HepG2 (cell line): ENCODE results near the gene PNKP. TPM values are rescaled to one million over a fixed set of nuclear protein-coding genes. Genes with fewer than 3 reads are reported as not detected.
A peak's percentile ranks its signal among the peaks of the same experiment; 100 is the strongest.

Experiments
- ARNTL ChIP-seq: sonication (generic); formaldehyde crosslinking; IDR thresholded peaks from 2 replicates; pipeline ENCODE4 v1.4.0; 2020; ENCODE audit warnings: mild to moderate bottlenecking, missing genetic modification reagents
- ASH2L ChIP-seq: fragments of 300-600, 200-600 bp; sonication (generic); IDR thresholded peaks from 2 replicates; pipeline ENCODE4 v1.7.0; 2017; ENCODE audit warnings: low read depth, mild to moderate bottlenecking, moderate library complexity, mixed read lengths, low read length; ENCODE audit not compliant: insufficient read length
- CBX5 ChIP-seq: sonication (generic); formaldehyde crosslinking; IDR thresholded peaks from 2 replicates; pipeline ENCODE4 v1.4.0; 2020; ENCODE audit warnings: missing genetic modification reagents, borderline replicate concordance
- CREBL2 ChIP-seq: sonication (generic); formaldehyde crosslinking; IDR thresholded peaks from 2 replicates; pipeline ENCODE4 v1.8.1; 2023; ENCODE audit warnings: missing genetic modification reagents, mild to moderate bottlenecking, borderline replicate concordance
- ESRRA ChIP-seq: sonication (generic); formaldehyde crosslinking; IDR thresholded peaks from 2 replicates; pipeline ENCODE4 v1.5.1; 2020; ENCODE audit warnings: mild to moderate bottlenecking, low read depth, missing genetic modification reagents
- HMG20A ChIP-seq: IDR thresholded peaks from 2 replicates; pipeline ENCODE4 v1.6.1; 2016; ENCODE audit warnings: borderline replicate concordance
- IKZF4 ChIP-seq: sonication (generic); formaldehyde crosslinking; IDR thresholded peaks from 2 replicates; pipeline ENCODE4 v1.5.1; 2020; ENCODE audit warnings: borderline replicate concordance, mild to moderate bottlenecking, low read depth, missing genetic modification reagents; ENCODE audit errors: not compliant biosample characterization
- ISL2 ChIP-seq: sonication (generic); formaldehyde crosslinking; IDR thresholded peaks from 2 replicates; pipeline ENCODE4 v1.5.0; 2020; ENCODE audit warnings: missing genetic modification reagents
- MED13 ChIP-seq: sonication (generic); formaldehyde crosslinking; IDR thresholded peaks from 2 replicates; pipeline ENCODE4 v1.5.0; 2020; ENCODE audit warnings: missing genetic modification reagents
- MEF2D ChIP-seq: sonication (generic); formaldehyde crosslinking; IDR thresholded peaks from 2 replicates; pipeline ENCODE4 v1.5.1; 2020; ENCODE audit warnings: mild to moderate bottlenecking, missing genetic modification reagents
- MTERF4 ChIP-seq: sonication (generic); formaldehyde crosslinking; IDR thresholded peaks from 2 replicates; pipeline ENCODE4 v1.8.0; 2023; ENCODE audit warnings: mild to moderate bottlenecking, missing genetic modification reagents
- MXD4 ChIP-seq: IDR thresholded peaks from 2 replicates; pipeline ENCODE4 v1.6.1; 2016; ENCODE audit warnings: mild to moderate bottlenecking, missing biosample characterization, missing genetic modification reagents
- POLR2AphosphoS5 ChIP-seq: IDR thresholded peaks from 2 replicates; pipeline ENCODE4 v1.6.1; 2012; ENCODE audit warnings: low read depth, low read length
- SAP130 ChIP-seq: IDR thresholded peaks from 2 replicates; pipeline ENCODE4 v1.6.1; 2016; ENCODE audit warnings: low read depth
- SMAD9 ChIP-seq: sonication (generic); formaldehyde crosslinking; IDR thresholded peaks from 2 replicates; pipeline ENCODE4 v1.5.1; 2020; ENCODE audit warnings: mild to moderate bottlenecking, missing genetic modification reagents
- TAF1 ChIP-seq: sonication (generic); formaldehyde crosslinking; IDR thresholded peaks from 2 replicates; pipeline ENCODE4 v1.4.0; 2020; ENCODE audit warnings: missing genetic modification reagents
- USF2 ChIP-seq, 2 experiments: sonication (generic) in 1 of 2; formaldehyde crosslinking in 1 of 2; IDR thresholded peaks; 2 replicates each; pipeline versions ENCODE4 v1.5.1 to v1.6.1; 2011 to 2020; ENCODE audit warnings: borderline replicate concordance in 1 of 2, low read depth in 1 of 2, low read length in 1 of 2, mild to moderate bottlenecking in 1 of 2, missing genetic modification reagents in 1 of 2, moderate library complexity in 1 of 2
- ZNF33B ChIP-seq: sonication (generic); formaldehyde crosslinking; IDR thresholded peaks from 2 replicates; pipeline ENCODE4 v1.5.1; 2020; ENCODE audit warnings: mild to moderate bottlenecking, missing genetic modification reagents
- ZNF569 ChIP-seq: sonication (generic); formaldehyde crosslinking; IDR thresholded peaks from 2 replicates; pipeline ENCODE4 v1.5.0; 2020; ENCODE audit warnings: mild to moderate bottlenecking, missing genetic modification reagents, moderate library complexity, borderline replicate concordance
- ZNF589 ChIP-seq: sonication (generic); formaldehyde crosslinking; conservative IDR thresholded peaks from 2 replicates; pipeline ENCODE4 v1.8.0; 2022; ENCODE audit warnings: mild to moderate bottlenecking, moderate library complexity, missing genetic modification reagents
- ZNF710 ChIP-seq: sonication (generic); formaldehyde crosslinking; IDR thresholded peaks from 2 replicates; pipeline ENCODE4 v1.5.0; 2020; ENCODE audit warnings: mild to moderate bottlenecking, missing genetic modification reagents, borderline replicate concordance
- ZSCAN31 ChIP-seq: sonication (generic); formaldehyde crosslinking; IDR thresholded peaks from 2 replicates; pipeline ENCODE4 v1.5.0; 2020; ENCODE audit warnings: low read depth, mild to moderate bottlenecking, missing genetic modification reagents
- polyA plus RNA-seq, 8 experiments: library from polyadenylated mRNA; depleted of rRNA in 3 of 8; stranded (reverse) in 7 of 8; unstranded in 1 of 8; fragments of >200 nt; fragmentation: Illumina TruSeq in 4 of 8; extraction: Trizol in 4 of 8; gene quantifications; 2 replicates each; pipeline versions ENCODE4 v1.2.1 to v1.2.3, GENCODE V29; 2011 to 2016; ENCODE audit warnings: low read depth in 4 of 8, missing spikeins in 1 of 8, mixed read lengths in 1 of 8; ENCODE audit not compliant: insufficient read depth in 1 of 8
- total RNA-seq, 5 experiments: library from RNA; depleted of rRNA; stranded (reverse); fragments of >200 nt; fragmentation: Illumina TruSeq; extraction: Trizol; gene quantifications; 2 replicates each; pipeline ENCODE4 v1.2.3, GENCODE V29; 2016; ENCODE audit warnings: low read depth in 1 of 5

The PNKP gene
- total and polyA plus RNA-seq, 2 of the 13 experiments (the other 11 are each of a cell fraction or from before 2014, with no cell fraction given) = 12.7 to 27.1 TPM

- TF ChIP-seq ZNF589 (CRISPR knock-in tag) (peak; percentile 54; the same call in 1 of the 2 replicates), ESRRA (CRISPR knock-in tag) (no peak), MED13 (CRISPR knock-in tag) (no peak; the same call in 1 of the 2 replicates), ARNTL (CRISPR knock-in tag) (peak; percentile 98), MXD4 (CRISPR knock-in tag) (peak; percentile 32; the same call in 1 of the 2 replicates), POLR2AphosphoS5 (peak; percentile 68), SAP130 (CRISPR knock-in tag) (peak; percentile 81), MTERF4 (CRISPR knock-in tag) (no peak), HMG20A (CRISPR knock-in tag) (no peak), USF2 (IDR thresholded peaks at IDR 0.05; ENCODE audit: low read depth, low read length) (peak; percentile 98), USF2 (CRISPR knock-in tag; IDR thresholded peaks at IDR 0.05; ENCODE audit: borderline replicate concordance) (peak; percentile 98; the same call in 1 of the 2 replicates), CREBL2 (CRISPR knock-in tag) (0 out of 2 replicates have a peak, but pooled peaks have one; percentile 8), ZNF569 (CRISPR knock-in tag) (peak; percentile 39; the same call in 1 of the 2 replicates), SMAD9 (CRISPR knock-in tag) (no peak), ZNF33B (CRISPR knock-in tag) (peak; percentile 69; the same call in 1 of the 2 replicates), ZSCAN31 (no peak; the same call in 1 of the 2 replicates), IKZF4 (CRISPR knock-in tag) (peak; percentile 94), ZNF710 (CRISPR knock-in tag) (peak; percentile 2; the same call in 1 of the 2 replicates), MEF2D (CRISPR knock-in tag) (peak; percentile 45; the same call in 1 of the 2 replicates), TAF1 (CRISPR knock-in tag) (peak; percentile 45; the same call in 1 of the 2 replicates), ISL2 (CRISPR knock-in tag) (no peak; the same call in 1 of the 2 replicates), ASH2L (peak; percentile 20), CBX5 (peak; percentile 64; the same call in 1 of the 2 replicates)
Observed at GRCh38 chr19:49877020-49877878, 9.9 kb upstream of the PNKP start, which contains the start of the genes AKT1S1 and TBC1D17 (continued).
